Duodenal mucosa (tissue), 2 donors: ENCODE data around the gene SPDYE6.
"Not testable (repeated sequence)": the region's sequence is repeated elsewhere in the genome, so short reads cannot be mapped to it uniquely, and the experiment has no call there.

Source experiments
- H3K27ac ChIP-seq: one replicate; pipeline ENCODE4 v1.7.0; 2013; ENCODE audit warnings: low read depth, low read length
- H3K27me3 ChIP-seq, 2 donors: one replicate each; pipeline ENCODE4 v1.7.0; 2013; ENCODE audit warnings: low read length in 2 of 2, control low read depth in 1 of 2; ENCODE audit not compliant: insufficient read depth in 2 of 2, control insufficient read depth in 1 of 2
- H3K36me3 ChIP-seq, 2 donors: one replicate each; pipeline ENCODE4 v1.7.0; 2013; ENCODE audit warnings: low read length in 2 of 2, control low read depth in 1 of 2; ENCODE audit not compliant: insufficient read depth in 2 of 2, control insufficient read depth in 1 of 2
- H3K4me1 ChIP-seq, 2 donors: one replicate each; pipeline ENCODE4 v1.7.0; 2013; ENCODE audit warnings: low read length in 2 of 2, control low read depth in 1 of 2; ENCODE audit not compliant: insufficient read depth in 2 of 2, control insufficient read depth in 1 of 2
- H3K4me3 ChIP-seq, 2 donors: one replicate each; pipeline ENCODE4 v1.7.0; 2013; ENCODE audit warnings: low read length in 2 of 2, low read depth in 1 of 2
- H3K9ac ChIP-seq, 2 donors: one replicate each; pipeline ENCODE4 v1.7.0; 2013; ENCODE audit warnings: low read length in 2 of 2, low read depth in 1 of 2
- H3K9me3 ChIP-seq, 2 donors: one replicate each; pipeline ENCODE4 v1.7.0; 2013; ENCODE audit warnings: low read length in 2 of 2, control low read depth in 1 of 2; ENCODE audit not compliant: control insufficient read depth in 1 of 2

The SPDYE6 gene

DNA sequence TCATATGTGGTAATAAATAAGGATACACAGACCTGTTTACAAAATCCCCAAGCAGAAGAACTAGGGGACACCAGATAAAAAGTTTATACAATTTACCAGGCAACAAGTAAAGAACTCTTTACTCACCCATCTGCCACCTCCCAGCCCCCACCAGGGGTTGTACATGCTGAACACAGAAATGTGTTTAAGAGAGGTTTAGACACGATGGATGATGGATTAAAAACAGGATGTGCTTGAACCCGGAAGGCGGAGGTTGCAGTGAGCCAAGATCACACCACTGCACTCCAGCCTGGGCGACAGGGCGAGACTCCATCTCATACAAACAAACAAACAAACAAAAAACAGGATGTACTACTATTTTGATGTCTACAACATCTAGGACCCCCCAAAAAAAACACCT is 27.4 kb downstream of the SPDYE6 start:
- H3K27me3 ChIP-seq, H3K27ac ChIP-seq, H3K9ac ChIP-seq, H3K36me3 ChIP-seq, H3K4me3 ChIP-seq, H3K9me3 ChIP-seq, H3K4me1 ChIP-seq: not testable (repeated sequence)

DNA sequence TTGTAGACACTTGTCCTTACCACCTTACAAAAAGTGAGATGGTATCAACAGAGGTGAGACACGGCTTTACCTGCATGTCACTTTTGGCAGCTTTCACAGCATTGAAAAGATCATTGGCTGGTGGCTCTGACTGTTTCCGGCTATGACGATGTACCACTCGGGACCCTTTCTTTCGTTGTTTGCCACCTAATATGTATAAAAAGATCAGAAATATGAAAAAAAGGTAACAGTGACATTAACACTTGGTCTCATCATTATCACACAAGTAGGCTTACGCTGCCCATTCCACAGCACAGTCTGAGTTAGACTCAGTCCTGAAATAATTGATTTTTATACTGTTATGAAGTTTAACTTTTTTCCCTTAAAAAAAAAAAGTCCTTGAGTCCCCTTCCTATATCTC is 29.1 kb downstream of the SPDYE6 start:
- not testable (repeated sequence) for H3K4me1 ChIP-seq, H3K9ac ChIP-seq, H3K9me3 ChIP-seq, H3K27me3 ChIP-seq, H3K36me3 ChIP-seq, H3K27ac ChIP-seq, H3K4me3 ChIP-seq

DNA sequence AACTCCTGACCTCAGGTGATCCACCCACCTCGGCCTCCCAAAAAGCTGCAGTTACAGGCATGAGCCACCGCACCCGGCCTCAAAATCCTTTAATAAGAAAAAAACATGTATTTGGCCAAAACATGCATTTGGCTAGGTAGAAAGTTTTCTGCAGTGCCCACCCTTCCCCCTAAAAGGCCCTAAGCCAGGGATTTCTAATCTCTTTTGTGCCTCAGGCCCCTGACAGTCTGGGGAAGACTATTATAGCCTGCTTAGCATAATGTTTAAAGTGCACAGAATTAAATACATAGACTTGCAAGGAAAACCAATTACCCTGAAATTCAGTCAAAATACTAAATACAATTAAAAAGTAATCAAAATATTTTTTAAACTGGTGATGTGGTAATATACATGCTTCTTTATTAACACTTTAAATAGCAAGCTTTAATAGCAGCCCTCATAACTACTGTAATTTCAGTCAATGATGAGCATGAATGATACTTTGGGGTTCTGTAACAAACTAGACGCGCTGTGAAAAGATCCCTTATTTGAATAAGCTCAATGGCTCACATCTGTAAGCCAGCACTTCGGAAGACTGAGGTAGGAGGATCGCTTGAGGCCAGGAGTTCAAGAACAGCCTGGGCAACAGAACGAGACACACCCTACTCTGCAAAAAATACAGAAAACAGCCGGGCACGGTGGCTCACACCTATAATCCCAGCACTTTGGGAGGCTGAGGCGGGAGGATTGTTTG is 29.9 kb downstream of the SPDYE6 start:
- Histone ChIP-seq H3K9me3 (no peaks in the 10 kb centered on the region), H3K27me3 (peaks cover 0 to 4% of the 10 kb centered on the region in 2 donors), H3K9ac (no peak overlapping the region), H3K4me1 (no peaks in the 10 kb centered on the region), H3K4me3 (no peak overlapping the region), H3K27ac (no peak overlapping the region), H3K36me3 (no peaks in the 10 kb centered on the region)

DNA sequence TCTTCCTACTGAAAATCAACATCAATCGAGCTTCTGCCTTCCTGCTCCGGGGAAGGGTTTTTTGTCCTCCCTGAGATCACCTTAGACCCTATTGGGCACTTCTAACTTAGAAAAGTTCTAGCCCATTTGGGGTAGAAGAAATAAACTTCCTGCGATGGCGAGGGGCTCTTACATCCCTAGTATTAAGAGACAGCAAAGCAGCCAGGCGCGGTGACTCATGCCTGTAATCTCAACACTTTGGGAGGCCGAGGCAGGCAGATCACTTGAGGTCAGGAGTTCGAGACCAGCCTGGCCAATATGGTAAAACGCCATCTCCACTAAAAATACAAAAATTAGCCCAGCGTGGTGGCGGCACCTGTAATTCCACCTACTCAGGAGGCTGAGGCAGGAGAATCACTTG is 31.1 kb downstream of the SPDYE6 start:
- H3K9me3 ChIP-seq, H3K4me1 ChIP-seq, H3K36me3 ChIP-seq, H3K27ac ChIP-seq, H3K4me3 ChIP-seq, H3K9ac ChIP-seq, H3K27me3 ChIP-seq: not testable (repeated sequence)

- Histone ChIP-seq H3K9me3 (no peaks in the 10 kb centered on the region), H3K36me3 (no peaks in the 10 kb centered on the region), H3K27me3 (peaks cover 0 to 4% of the 10 kb centered on the region in 2 donors), H3K4me1 (peaks cover 0 to 3% of the 10 kb centered on the region in 2 donors), H3K4me3 (no peak overlapping the region), H3K27ac (no peak overlapping the region), H3K9ac (no peak overlapping the region)
Measured at GRCh38 chr7:102323914-102324195, 32.4 kb downstream of the SPDYE6 start.

- Histone ChIP-seq H3K9ac (no peak overlapping the region), H3K9me3 (no peaks in the 10 kb centered on the region), H3K4me3 (no peak overlapping the region), H3K27ac (no peak overlapping the region), H3K4me1 (peaks cover 0 to 5% of the 10 kb centered on the region in 2 donors), H3K36me3 (no peaks in the 10 kb centered on the region), H3K27me3 (peaks cover 0 to 4% of the 10 kb centered on the region in 2 donors)
Measured at GRCh38 chr7:102322202-102322715, 34.0 kb downstream of the SPDYE6 start.

GRCh38 chr7:102321351-102322201 is 34.7 kb downstream of the SPDYE6 start:
- no peaks in the 10 kb centered on the region for H3K9me3 ChIP-seq
- H3K4me1 ChIP-seq = peaks cover 0 to 5% of the 10 kb centered on the region in 2 donors
- no peak overlapping the region for H3K27ac ChIP-seq
- no peak overlapping the region for H3K9ac ChIP-seq
- no peak overlapping the region for H3K4me3 ChIP-seq
- peaks cover 0 to 4% of the 10 kb centered on the region in 2 donors for H3K27me3 ChIP-seq
- no peaks in the 10 kb centered on the region for H3K36me3 ChIP-seq

DNA sequence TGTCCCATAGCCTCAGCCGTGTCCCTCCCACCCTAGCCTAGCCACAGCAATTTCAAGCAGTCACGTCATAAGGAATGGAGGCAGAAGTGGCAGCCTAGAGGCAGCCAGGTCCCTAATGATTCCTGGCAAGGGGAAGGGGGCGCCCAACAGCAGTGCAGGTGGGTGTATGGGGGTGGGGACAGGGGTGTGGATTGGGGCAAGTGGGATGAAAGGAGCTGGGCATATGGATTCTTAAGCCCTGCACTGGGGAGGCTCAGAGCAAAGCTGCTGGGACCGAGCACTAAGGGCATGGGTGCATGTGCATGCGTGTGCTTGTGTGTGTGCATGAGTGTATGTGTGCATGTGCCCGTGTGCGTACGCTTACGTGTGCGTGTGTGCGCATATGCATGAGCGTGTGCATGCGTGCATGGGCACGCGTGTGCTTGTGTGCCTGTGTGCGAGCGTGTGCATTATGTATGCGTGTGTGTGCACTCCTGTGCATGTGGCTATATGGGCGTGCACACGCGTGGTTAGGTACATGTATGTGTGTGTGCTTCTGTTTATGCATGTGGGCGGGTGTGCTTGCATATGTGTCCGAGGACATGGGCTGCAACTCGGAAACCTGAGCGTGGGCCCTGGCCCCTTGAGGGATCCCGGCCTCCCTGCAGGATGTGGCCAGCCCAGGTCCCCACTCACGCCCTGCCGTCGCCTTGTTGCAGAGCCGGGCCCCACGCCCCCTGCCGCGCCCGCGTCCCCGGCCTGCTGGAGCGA is 35.5 kb downstream of the SPDYE6 start:
- Histone ChIP-seq H3K9ac (no peak overlapping the region), H3K27ac (no peak overlapping the region), H3K4me3 (no peak overlapping the region), H3K27me3 (peaks cover 0 to 4% of the 10 kb centered on the region in 2 donors), H3K4me1 (peaks cover 0 to 5% of the 10 kb centered on the region in 2 donors), H3K36me3 (no peaks in the 10 kb centered on the region), H3K9me3 (no peaks in the 10 kb centered on the region)

DNA sequence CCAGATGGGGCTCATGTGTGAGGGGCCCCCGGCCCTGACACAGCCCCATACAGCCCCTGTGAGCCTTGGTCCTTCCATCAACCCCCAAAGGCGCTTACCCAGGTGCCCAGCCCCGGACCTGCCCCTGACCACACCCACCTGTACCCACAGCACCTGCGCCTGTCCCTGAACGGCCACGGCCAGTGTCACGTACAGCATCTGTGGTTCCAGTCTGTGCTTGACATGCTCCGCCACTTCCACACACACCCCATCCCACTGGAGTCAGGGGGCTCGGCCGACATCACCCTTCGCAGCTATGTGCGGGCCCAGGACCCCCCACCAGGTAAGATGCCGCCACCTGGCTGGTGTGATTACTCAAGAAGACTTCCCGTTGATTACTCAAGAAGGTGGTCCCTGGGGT is 36.1 kb downstream of the SPDYE6 start:
- no peak overlapping the region for H3K4me3 ChIP-seq
- H3K9ac ChIP-seq = no peak overlapping the region
- no peak overlapping the region for H3K27ac ChIP-seq
- peaks cover 0 to 4% of the 10 kb centered on the region in 2 donors for H3K27me3 ChIP-seq
- H3K36me3 ChIP-seq = no peaks in the 10 kb centered on the region
- no peaks in the 10 kb centered on the region for H3K9me3 ChIP-seq
- H3K4me1 ChIP-seq = peaks cover 0 to 5% of the 10 kb centered on the region in 2 donors

- H3K4me3 ChIP-seq = no peak overlapping the region
- no peaks in the 10 kb centered on the region for H3K36me3 ChIP-seq
- H3K27ac ChIP-seq = no peak overlapping the region
- peaks cover 0 to 5% of the 10 kb centered on the region in 2 donors for H3K4me1 ChIP-seq
- no peaks in the 10 kb centered on the region for H3K9me3 ChIP-seq
- H3K27me3 ChIP-seq = peaks cover 0 to 4% of the 10 kb centered on the region in 2 donors
- H3K9ac ChIP-seq = no peak overlapping the region
Measured at GRCh38 chr7:102319671-102320070, 36.6 kb downstream of the SPDYE6 start.
